Natural killer cell (primary cell): ENCODE results near the gene CERT1. TPM values are rescaled to one million over a fixed set of nuclear protein-coding genes. Genes with fewer than 3 reads are reported as not detected.
A peak's percentile ranks its signal among the peaks of the same experiment; 100 is the strongest.

ENCODE experiments used
- ATAC-seq, 3 donors: fragments of 150-1000 bp in 2 of 3; fragments of 200-7000 bp in 1 of 3; cut with Tn5 transposase; 1 replicate in 1 of 3; 2 replicates in 2 of 3; pipeline ENCODE4 v1.10.0; 2021; ENCODE audit warnings: mild to moderate bottlenecking in 2 of 3, moderate library complexity in 2 of 3
- DNase-seq, 2 donors: peaks; one replicate each; pipeline versions ENCODE4 v3.0.0 to v3.0.0-alpha.2; 2013 to 2021; ENCODE audit warnings: mixed read lengths in 1 of 2
- H3K27ac ChIP-seq: one replicate; pipeline ENCODE4 v1.5.1; 2013; ENCODE audit warnings: mild to moderate bottlenecking, low read length
- H3K27me3 ChIP-seq: one replicate; pipeline ENCODE4 v1.6.1; 2013; ENCODE audit warnings: low read length; ENCODE audit not compliant: control insufficient read depth, insufficient read depth
- H3K36me3 ChIP-seq: one replicate; pipeline ENCODE4 v1.6.1; 2013; ENCODE audit warnings: low read length; ENCODE audit not compliant: control insufficient read depth, insufficient read depth
- H3K4me1 ChIP-seq: one replicate; pipeline ENCODE4 v1.6.1; 2013; ENCODE audit warnings: low read length; ENCODE audit not compliant: control insufficient read depth, insufficient read depth
- H3K4me3 ChIP-seq: one replicate; pipeline ENCODE4 v1.5.1; 2013; ENCODE audit warnings: low read length
- H3K9me3 ChIP-seq: one replicate; pipeline ENCODE4 v1.6.1; 2013; ENCODE audit warnings: low read length; ENCODE audit not compliant: control insufficient read depth, insufficient read depth
- H3K27ac Mint-ChIP-seq, 2 donors: one replicate each; pipeline ENCODE4 v1.8.0; 2022; ENCODE audit warnings: mild to moderate bottlenecking in 2 of 2, mixed read lengths in 2 of 2, moderate library complexity in 1 of 2
- H3K27me3 Mint-ChIP-seq, 2 donors: one replicate each; pipeline ENCODE4 v1.8.0; 2022; ENCODE audit warnings: low read depth in 2 of 2, mixed read lengths in 2 of 2
- H3K36me3 Mint-ChIP-seq: one replicate; pipeline ENCODE4 v1.8.0; 2022; ENCODE audit warnings: mixed read lengths
- H3K4me1 Mint-ChIP-seq, 2 donors: one replicate each; pipeline ENCODE4 v1.8.0; 2022; ENCODE audit warnings: mixed read lengths in 2 of 2
- H3K4me3 Mint-ChIP-seq: one replicate; pipeline ENCODE4 v1.8.0; 2022; ENCODE audit warnings: mild to moderate bottlenecking, moderate library complexity, mixed read lengths
- H3K9me3 Mint-ChIP-seq, 2 donors: one replicate each; pipeline ENCODE4 v1.8.0; 2022; ENCODE audit warnings: mixed read lengths in 2 of 2
- WGBS: methylation state at CpG from one replicate; pipeline ENCODE4 v1.1.7; 2013; ENCODE audit warnings: missing lambda C conversion rate; ENCODE audit not compliant: insufficient coverage; 5-methylcytosine and 5-hydroxymethylcytosine counted together
- intact Hi-C: fragments of 100-400 bp; cut with micrococcal nuclease; formaldehyde crosslinking; loops from one replicate; pipeline ENCODE4 v1.14.2; 2022
- total RNA-seq, 4 donors: library from RNA; stranded (reverse); fragments of 120-200 nt in 1 of 4; gene quantifications; one replicate each; pipeline versions ENCODE4 v1.2.3 to v1.2.4, GENCODE V29; 2013 to 2022
- TF ChIP-seq, protein P1 (sequence below): fragments of 200-600 bp; IDR thresholded peaks from one replicate; pipeline ENCODE4 v1.8.0; 2022; ENCODE audit warnings: antibody characterized with exemption

The CERT1 gene
- total RNA-seq, 3 donors from 2014 or later (not counting 1 experiment from before 2014, with no cell fraction given), result 50.1 to 51.4 (median 50.2) TPM

GRCh38 chr5:75522025-75522424, 10.6 kb upstream of the CERT1 start:
- H3K36me3 Mint-ChIP-seq, result peaks cover 14% of the 10 kb centered on the region
- H3K9me3 ChIP-seq, result peaks cover 9% of the 10 kb centered on the region
- H3K4me3 Mint-ChIP-seq, result no peak overlapping the region
- H3K36me3 ChIP-seq, result no peaks in the 10 kb centered on the region
- no peak overlapping the region for H3K27ac ChIP-seq
- intact Hi-C loops, result no loop called here
- H3K27me3 Mint-ChIP-seq, result no peaks in the 10 kb centered on the region
- peaks cover 2% of the 10 kb centered on the region for H3K4me1 ChIP-seq
- DNase-seq (no peak), ATAC-seq (no peak)
- no peak overlapping the region for H3K4me3 ChIP-seq
- no peaks in the 10 kb centered on the region for H3K27me3 ChIP-seq
- TF ChIP-seq, protein P1, sequence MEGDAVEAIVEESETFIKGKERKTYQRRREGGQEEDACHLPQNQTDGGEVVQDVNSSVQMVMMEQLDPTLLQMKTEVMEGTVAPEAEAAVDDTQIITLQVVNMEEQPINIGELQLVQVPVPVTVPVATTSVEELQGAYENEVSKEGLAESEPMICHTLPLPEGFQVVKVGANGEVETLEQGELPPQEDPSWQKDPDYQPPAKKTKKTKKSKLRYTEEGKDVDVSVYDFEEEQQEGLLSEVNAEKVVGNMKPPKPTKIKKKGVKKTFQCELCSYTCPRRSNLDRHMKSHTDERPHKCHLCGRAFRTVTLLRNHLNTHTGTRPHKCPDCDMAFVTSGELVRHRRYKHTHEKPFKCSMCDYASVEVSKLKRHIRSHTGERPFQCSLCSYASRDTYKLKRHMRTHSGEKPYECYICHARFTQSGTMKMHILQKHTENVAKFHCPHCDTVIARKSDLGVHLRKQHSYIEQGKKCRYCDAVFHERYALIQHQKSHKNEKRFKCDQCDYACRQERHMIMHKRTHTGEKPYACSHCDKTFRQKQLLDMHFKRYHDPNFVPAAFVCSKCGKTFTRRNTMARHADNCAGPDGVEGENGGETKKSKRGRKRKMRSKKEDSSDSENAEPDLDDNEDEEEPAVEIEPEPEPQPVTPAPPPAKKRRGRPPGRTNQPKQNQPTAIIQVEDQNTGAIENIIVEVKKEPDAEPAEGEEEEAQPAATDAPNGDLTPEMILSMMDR, result no peak
- H3K9me3 Mint-ChIP-seq, result peaks cover 0 to 6% of the 10 kb centered on the region in 2 donors
- peaks cover 26 to 35% of the 10 kb centered on the region in 2 donors for H3K4me1 Mint-ChIP-seq
- H3K27ac Mint-ChIP-seq, result no peak overlapping the region

- Mint-ChIP-seq H3K27ac (no peak overlapping the region), H3K9me3 (peaks cover 0 to 6% of the 10 kb centered on the region in 2 donors)
- whole genome bisulfite sequencing, result no CpG with 5 or more reads among the region's 2 CpGs
These were observed 9.8 kb upstream of the CERT1 start for GRCh38 chr5:75521195-75521594.

GRCh38 chr5:75519761-75520160, 8.3 kb upstream of the CERT1 start:
- Histone ChIP-seq H3K4me3 (no peak overlapping the region), H3K27ac (no peak overlapping the region), H3K36me3 (no peaks in the 10 kb centered on the region), H3K4me1 (no peaks in the 10 kb centered on the region), H3K27me3 (no peaks in the 10 kb centered on the region), H3K9me3 (peaks cover 9% of the 10 kb centered on the region)
- no peak overlapping the region for H3K27ac Mint-ChIP-seq
- WGBS, result no CpG with 5 or more reads among the region's 1 CpG
- ATAC-seq (no peak), DNase-seq (no peak)
- peaks cover 14% of the 10 kb centered on the region for H3K36me3 Mint-ChIP-seq
- H3K4me3 Mint-ChIP-seq, result no peak overlapping the region
- TF ChIP-seq, protein P1, result no peak
- peaks cover 23 to 38% of the 10 kb centered on the region in 2 donors for H3K4me1 Mint-ChIP-seq
- intact Hi-C loops, result loop anchor here (10.0 kb wide), 2 partner anchors 155 to 1955 kb away; partner anchors contain the start of genes ANKRA2 and UTP15
- peaks cover 0 to 6% of the 10 kb centered on the region in 2 donors for H3K9me3 Mint-ChIP-seq
- H3K27me3 Mint-ChIP-seq, result no peaks in the 10 kb centered on the region

More at GRCh38 chr5:75521195-75521594, 9.8 kb upstream of the CERT1 start:
- no peak for DNase-seq
- Mint-ChIP-seq H3K36me3 (peaks cover 14% of the 10 kb centered on the region), H3K4me1 (peaks cover 29 to 38% of the 10 kb centered on the region in 2 donors), H3K4me3 (no peak overlapping the region), H3K27me3 (no peaks in the 10 kb centered on the region)
- Histone ChIP-seq H3K27me3 (no peaks in the 10 kb centered on the region), H3K36me3 (no peaks in the 10 kb centered on the region), H3K27ac (no peak overlapping the region), H3K9me3 (peaks cover 9% of the 10 kb centered on the region), H3K4me1 (no peaks in the 10 kb centered on the region), H3K4me3 (no peak overlapping the region)
- no peak for ATAC-seq
- TF ChIP-seq, protein P1, result no peak
- intact Hi-C loops, result no loop called here

DNA sequence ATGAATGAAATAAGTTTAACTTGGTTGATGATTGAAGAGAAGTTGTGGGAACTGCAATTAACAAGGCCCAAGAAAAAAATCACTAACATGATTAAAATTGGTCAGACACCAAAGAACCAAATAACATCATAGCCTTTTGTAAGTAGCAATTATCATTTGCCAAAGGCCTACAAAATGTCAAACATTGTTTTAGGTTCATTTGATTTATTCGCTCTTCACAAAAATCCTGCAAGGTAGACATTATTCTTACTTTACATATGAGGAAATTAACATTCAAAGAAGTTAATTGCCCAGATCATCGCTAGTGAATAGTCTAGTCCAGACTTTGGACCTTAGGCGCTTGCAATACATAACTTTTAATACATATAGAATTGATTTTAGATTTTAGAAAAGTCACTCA, 2.9 kb upstream of the CERT1 start:
- intact Hi-C loops, result loop anchor here (10.0 kb wide), 2 partner anchors 160 to 1950 kb away; partner anchors contain the start of genes ANKRA2 and UTP15
- no peaks in the 10 kb centered on the region for H3K27me3 Mint-ChIP-seq
- no peaks in the 10 kb centered on the region for H3K9me3 Mint-ChIP-seq
- H3K27ac Mint-ChIP-seq, result peak overlapping the region in 1 of 2 donors; percentile 10
- no peaks in the 10 kb centered on the region for H3K9me3 ChIP-seq
- ATAC-seq, result no peak
- no peak for DNase-seq
- H3K4me1 Mint-ChIP-seq, result peaks cover 49 to 51% of the 10 kb centered on the region in 2 donors
- H3K4me3 Mint-ChIP-seq, result no peak overlapping the region
- TF ChIP-seq, protein P1, result no peak
- no peaks in the 10 kb centered on the region for H3K36me3 Mint-ChIP-seq
- peaks cover 14% of the 10 kb centered on the region for H3K4me1 ChIP-seq
- no peaks in the 10 kb centered on the region for H3K36me3 ChIP-seq
- no peaks in the 10 kb centered on the region for H3K27me3 ChIP-seq
- H3K4me3 ChIP-seq, result no peak overlapping the region
- no peak overlapping the region for H3K27ac ChIP-seq
- WGBS, result 100% methylated on average over 1 of the region's 3 CpGs
